NOMO-1 treated with dmso at 0.1 percent for 144 hours (cell line): ENCODE measurements around the gene GANAB.

ENCODE experiments used
- DNase-seq: peaks from one replicate; lab custom pipeline; 2025; ENCODE audit not compliant: unreplicated experiment; lab: John Stamatoyannopoulos, UW

GANAB gene

GRCh38 chr11:62575156-62575555 is 71.3 kb downstream of the GANAB start:
- no peak for DNase-seq
